DMS153 (cell line): Measurements from ENCODE around the gene KANK4.
"Not testable (repeated sequence)": the region's sequence is repeated elsewhere in the genome, so short reads cannot be mapped to it uniquely, and the experiment has no call there.

Experiments
- DNase-seq: peaks from one replicate; lab custom pipeline; 2025; lab: John Stamatoyannopoulos, UW

Gene KANK4

DNA sequence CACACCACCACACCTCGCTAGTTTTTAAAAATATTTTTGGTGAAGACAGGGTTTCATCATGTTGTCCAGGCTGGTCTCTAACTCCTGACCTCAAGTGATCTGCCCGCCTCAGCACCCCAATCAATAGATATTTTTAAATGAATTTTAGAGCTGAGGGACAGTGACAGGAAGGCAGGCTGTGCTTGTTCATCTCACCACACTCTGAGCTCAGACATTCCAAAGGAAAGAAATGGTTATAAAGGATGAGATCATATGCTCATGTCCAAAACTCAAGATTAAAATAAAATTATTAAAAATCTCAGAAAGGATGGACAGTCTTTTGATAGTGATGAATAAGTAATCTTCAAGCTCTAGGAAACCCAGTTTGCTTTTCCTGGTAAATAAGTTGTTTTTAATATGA is 83.7 kb downstream of the KANK4 start:
- no peak for DNase-seq

DNA sequence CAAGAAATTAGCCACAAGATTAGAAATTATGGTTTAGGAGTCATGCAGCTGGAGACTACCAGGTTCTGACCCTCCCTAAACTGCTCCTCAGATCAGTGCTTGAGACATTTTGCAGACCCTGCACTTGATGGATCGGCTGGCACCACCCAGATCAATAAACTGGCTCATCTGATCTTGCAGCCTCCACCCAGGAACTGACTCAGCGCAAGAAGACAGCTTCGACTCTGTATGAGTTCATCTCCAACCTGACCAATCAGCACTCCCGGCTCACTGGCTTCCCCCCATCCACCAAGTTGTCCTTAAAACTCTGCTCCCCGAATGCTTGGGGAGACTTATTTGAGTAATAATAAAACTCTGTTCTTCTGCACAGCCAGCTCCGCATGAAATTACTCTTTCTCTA is 84.5 kb downstream of the KANK4 start:
- no peak for DNase-seq

DNA sequence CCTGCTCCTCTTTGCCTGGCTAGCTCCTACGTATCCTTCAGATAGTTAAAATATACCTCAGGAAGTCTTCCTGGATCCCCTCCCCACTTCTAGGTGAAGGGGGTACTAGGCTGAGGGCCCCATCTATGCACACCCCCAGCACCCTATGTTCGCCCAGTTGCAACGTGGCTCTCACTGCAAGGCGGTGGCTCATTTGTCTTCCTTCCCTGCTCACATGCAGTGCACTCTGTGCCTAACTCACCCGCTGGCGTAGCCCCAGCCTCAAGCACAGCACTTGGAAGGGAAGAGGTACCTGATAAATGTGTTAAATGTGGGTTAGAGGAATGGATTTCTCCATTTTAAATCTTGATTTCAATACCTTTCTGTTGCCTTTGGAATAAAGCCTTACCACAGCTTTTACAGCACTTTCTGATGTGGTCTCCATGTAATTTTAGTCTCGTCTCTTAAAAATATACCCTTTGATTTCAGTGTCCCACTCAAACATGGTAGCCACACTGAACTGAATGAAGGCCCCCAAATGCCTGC is 85.2 kb downstream of the KANK4 start:
- DNase-seq, result no peak

DNA sequence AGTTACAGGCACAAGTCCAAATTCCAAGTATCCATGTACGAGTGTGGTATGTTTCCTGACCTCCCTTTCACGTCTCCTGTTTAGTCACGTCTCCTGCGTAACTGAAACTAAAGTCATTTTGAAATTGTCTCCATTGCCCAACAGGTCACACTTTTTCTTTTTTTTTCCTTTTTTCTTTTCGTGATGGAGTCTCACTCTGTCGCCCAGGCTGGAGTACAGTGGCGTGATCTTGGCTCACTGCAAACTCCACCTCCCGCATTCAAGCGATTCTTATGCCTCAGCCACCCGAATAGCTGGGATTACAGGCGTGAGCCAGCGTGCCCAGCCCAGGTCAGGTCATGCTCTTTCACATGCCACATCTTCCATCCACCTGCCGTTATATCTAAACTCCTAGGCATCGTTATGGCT is 86.4 kb downstream of the KANK4 start:
- no peak for DNase-seq

DNA sequence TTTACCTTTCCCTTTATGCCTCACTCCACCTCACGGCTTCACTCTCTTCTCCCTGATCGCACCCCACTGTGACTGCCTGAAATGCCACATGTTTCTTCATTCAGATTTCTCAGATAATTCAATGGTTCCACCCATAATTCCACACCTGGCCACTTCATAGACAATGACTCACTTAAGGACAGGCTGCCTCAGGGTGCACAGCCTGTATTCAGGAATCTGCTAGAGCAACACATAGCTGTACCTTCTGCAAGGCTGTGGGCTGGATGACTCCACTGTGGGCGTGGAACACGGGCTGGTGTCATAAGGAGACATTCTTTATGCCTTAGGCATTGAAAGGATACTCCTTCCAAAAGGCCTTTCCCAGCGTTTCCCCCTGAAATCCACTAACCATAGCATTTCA is 88.5 kb downstream of the KANK4 start:
- DNase-seq, result no peak

DNA sequence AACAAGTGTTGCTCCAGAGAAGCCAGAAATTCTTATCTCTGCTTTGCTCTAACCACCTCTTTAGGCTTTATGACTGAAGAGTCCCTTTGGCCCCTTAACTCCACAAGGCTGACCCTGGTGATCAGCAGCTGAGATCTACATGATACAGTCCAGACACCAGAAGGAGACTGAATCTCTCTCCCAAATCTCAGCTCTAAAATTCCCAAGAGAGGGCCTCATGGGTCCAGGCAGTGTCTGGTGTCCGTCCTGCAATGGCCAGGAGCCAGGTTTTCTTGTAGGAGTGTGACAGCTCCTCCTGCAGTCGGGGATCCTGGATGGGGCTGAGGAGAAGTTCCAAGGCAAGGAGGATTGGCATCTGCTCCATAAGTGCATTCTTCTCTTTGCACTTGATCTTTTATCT is 89.3 kb downstream of the KANK4 start:
- DNase-seq, result no peak

DNA sequence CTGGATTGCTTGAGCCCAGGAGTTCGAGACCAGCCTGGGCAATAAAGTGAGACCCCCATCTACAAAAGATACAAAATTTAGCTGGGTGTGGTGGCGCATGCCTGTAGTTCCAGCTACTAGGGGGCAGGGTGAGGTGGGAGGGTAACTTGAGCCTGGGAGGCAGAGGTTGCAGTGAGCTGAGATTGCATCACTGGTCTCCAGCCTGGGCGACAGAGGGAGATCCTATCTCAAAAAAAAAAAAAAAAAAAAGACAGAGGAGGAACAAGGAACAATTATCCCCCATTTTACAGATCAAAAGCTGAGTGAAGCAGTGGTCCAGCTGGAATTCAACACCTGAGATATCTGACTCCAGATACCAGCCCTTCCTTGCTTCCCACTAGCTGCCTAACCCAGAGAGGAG is 89.8 kb downstream of the KANK4 start:
- DNase-seq, result no peak

DNA sequence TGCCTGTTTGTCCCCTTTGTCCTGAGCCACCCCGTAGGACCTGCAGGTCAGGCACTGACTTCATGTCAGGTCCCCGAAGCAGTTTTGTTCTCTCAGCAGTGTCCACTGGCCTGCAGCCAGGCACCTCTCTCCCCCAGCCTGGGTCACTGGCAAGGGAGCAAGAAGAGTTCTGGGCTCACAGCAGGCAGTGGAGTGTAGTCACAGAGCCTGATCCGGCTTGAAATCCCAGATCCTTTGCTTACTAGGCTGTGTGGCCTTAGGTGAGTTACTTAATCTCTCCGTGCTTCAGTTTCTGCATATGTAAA is 90.4 kb downstream of the KANK4 start:
- DNase-seq, result no peak

DNA sequence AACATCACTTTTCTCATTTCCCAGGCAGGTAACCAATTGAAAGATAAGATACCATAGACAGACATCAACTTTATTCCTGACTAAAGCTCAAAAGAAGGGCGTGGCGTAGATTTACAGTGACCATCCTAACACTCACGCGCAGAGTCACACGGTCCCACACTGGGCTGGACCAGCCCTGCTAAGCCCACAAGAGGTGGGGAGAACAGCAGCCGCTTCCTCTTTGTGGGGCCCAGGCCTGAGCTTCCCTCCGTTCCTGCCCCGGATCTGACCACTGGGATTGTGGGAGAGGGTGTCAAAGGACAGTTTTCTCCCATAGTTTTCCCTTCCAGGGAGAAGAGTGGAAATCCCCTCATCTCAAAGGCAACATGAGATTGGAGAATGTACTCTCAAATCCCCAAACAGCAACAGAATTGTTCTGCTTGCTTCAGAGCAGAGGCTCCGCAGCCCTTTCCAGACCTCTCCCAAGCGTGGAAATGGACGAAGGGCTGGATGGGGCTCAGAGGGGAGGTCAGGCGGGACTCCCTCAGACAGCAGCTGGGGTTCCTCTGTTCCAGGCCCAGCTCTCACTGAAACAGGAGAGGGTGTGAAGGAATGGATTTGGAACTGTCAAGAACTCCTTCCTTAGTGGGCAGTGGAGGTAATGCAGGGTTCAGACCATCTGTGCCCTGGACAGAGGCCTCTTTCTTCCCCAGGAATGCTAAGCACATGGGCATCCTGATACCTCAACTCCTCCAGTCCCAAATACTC is 90.9 kb downstream of the KANK4 start:
- DNase-seq, result no peak

DNA sequence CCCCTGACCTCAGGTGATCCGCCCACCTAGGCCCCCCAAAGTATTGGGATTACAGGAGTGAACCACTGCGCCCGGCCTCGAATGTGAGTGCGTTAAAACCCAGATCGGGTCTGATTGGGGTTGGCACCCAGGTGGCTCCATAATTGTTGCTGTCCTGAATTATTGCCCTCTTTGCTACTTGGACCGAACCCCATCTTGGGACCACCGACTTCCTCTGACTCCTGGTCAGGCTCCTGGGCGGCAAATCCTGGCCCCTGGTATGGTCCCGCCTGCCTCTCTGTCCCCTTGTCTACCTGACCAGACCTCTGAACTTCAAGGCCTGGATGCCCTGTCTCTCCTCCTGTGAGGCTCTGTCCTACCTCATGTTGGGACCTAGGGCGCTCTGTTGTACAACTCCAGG is 91.7 kb downstream of the KANK4 start:
- DNase-seq, result no peak

DNA sequence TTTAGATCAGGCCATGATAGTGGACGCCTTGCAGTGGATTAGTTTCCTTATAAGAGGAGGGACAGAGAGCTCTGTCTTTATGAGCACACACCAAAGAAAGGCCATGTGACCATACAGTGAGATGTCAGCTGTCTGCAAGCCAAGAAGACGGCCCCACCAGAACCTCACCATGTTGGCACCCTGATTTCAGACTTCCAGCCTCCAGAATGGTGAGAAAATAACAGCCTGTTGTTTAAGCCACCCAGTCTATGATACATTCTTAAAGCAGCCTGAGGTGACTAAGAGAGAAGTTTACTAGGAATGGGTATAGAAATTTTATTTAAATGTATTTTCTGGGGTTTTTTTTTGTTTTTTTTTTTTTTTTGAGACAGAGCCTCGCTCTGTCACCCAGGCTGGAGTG is 95.1 kb downstream of the KANK4 start:
- no peak for DNase-seq

DNA sequence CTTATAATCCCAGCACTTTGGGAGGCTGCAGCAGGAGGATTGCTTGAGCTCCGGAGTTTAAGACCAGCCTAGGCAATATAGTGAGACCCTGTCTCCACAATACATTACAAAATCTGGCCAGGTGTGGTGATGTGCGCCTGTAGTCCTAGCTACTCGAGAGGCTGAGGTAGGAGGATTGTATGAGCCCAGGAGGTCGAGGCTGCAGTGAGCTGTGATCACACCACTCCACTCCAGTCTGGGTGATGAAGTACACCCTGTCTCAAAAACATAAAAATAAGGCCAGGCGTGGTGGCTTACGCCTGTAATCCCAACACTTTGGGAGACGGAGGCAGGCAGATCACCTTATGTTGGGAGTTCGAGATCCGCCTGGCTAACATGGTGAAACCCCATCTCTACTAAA is 96.9 kb downstream of the KANK4 start:
- no peak for DNase-seq

DNA sequence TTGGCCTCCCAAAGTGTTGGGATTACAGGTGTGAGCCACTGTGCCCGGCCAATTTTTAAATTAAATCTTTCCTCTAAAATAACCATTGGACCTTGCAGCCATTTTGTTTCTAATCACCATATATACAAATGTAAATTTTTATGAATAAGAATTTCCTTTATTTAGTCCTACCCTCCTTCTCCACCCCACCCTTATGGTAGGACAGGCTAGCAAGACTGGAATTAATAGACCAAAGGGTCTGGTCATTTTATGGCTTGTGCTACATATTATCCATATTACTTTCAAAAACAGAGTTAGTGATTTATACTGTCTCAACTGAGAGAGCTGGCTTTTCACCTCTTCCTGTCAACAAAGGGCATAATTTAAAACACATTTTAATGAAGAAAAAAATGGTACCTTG is 98.1 kb downstream of the KANK4 start:
- no peak for DNase-seq

DNA sequence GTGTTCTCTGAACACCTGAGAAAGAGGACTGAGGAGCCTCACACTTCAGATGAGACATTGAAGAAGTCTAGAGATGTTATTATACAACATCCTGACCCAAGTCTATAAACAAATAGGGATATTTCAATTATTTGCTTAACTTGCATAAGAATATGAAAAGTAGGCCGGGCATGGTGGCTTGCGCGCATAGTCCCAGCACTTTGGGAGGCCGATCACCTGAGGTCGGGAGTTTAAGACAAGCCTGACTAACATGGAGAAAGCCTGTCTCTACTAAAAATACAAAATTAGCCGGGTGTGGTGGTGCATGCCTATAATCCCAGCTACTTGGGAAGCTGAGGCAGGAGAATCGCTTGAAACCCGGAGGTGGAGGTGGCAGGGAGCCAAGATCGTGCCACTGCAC is 98.8 kb downstream of the KANK4 start:
- DNase-seq, result not testable (repeated sequence)

DNA sequence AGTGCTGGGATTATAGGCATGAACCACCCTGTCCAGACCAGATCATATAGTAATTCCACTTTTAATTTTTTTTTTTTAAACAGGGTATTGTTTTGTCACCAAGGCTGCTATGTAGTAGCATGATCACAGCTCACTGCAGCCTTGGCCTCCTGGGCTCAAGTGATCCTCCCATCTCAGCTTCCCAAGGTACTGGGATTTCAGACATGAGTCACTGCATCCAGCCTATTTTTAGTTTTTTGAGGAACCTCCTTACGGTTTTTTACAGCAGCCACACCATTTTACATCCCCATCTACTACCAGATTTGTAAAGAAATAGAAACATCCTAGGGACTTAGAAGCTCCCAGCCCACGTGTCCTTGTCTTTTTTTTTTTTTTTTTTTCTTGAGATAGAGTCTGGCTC is 100.6 kb downstream of the KANK4 start:
- no peak for DNase-seq

DNA sequence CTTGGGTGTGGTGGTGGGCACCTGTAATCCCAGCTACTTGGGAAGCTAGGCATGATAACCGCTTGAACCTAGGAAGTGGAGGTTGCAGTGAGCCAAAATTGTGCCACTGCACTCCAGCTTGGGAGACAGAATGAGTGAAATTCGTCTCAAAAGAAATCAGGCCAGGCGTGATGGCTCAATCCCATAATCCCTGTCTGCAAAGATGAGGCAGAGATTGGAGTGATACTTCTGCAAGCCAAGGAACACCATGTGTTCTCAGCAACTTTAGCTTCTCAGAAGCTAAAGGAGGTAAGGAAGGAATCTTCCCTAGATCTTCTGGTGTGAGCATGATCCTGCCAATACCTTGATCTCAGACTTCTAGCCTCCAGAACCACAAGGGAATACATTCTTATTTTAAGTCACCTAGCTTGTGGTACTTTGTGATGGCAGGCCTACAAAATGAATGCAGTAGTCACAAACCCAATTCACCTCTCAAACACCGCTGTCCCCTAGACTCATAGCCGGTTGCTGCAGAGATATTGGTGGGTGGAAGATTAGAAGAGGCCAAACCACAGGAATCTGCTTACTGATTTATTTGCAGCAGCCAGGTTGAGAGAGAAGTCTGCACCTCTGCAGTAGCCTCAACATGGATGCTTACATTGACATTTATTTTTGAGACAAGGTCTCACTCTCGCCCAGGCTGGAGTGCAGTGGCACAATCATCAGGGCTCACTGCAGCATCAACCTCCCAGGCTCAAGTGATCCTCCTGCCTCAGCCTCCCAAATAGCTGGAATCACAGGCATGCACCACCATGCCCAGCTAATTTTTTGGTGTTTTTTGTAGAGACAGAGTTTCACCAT is 105.9 kb downstream of the KANK4 start:
- no peak for DNase-seq

DNA sequence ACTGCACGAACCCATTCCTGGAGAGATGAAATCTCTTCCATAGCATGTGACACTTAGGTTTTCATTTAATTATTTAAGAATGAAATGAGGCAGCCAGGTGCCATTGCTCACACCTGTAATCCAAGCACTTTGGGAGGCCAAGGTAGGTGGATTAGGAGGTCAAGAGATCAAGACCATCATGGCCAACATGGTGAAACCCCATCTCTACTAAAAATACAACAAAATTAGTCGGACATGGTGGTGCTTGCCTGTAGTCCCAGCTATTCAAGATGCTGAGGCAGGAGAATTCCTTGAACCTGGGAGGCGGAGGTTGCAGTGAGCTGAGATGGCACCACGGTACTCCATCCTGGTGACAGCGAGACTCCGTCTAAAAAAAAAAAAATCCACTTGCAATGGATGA is 106.8 kb downstream of the KANK4 start:
- DNase-seq, result no peak

DNA sequence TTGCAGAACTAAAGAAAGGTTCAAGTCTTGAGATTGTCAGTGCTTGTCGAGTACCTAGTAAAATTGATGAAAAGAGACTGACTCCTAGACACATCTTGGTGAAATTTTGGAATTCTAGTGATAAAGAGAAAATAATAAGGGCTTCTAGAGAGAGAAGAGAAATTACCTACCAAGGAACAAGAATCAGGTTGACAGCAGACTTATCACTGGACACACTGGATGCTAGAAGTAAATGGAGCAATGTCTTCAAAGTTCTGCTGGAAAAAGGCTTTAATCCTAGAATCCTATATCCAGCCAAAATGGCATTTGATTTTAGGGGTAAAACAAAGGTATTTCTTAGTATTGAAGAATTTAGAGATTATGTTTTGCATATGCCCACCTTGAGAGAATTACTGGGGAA is 108.3 kb downstream of the KANK4 start:
- no peak for DNase-seq

DNA sequence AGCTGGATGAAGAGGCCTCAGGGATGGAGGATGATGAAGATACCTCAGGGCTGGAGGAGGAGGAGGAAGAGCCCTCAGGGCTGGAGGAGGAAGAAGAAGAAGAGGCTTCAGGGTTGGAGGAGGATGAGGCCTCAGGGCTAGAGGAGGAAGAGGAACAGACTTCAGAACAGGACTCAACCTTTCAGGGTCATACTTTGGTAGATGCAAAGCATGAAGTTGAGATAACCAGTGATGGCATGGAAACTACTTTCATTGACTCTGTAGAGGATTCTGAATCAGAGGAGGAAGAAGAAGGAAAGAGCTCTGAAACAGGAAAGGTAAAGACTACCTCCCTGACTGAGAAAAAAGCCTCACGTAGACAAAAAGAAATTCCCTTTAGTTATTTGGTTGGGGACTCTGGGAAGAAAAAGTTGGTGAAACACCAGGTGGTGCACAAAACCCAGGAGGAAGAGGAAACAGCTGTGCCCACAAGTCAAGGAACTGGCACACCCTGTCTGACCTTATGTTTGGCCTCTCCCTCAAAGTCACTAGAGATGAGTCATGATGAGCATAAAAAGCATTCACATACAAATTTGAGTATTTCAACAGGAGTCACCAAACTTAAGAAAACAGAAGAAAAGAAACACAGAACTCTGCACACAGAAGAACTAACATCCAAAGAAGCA is 109.2 kb downstream of the KANK4 start:
- DNase-seq, result no peak

DNA sequence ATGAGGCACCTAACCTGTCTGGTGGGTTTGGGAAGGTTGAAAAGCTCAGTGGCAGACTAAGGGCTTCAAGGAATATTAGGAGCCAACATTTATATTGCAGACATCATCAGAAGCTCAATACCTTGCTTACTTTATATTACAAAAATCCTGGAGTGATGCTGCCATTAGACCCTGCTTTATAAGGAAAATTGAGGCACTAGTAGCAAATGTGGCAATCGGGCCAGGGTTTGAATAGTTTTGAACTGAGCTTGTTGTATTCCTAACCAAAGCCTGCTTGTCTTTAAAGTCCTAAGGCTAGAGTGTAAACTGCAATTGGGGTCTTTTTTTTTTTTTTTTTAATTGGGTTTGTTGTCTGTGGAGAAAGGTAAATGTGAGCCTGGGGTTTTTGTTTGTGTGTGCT is 110.3 kb downstream of the KANK4 start:
- DNase-seq, result no peak

DNA sequence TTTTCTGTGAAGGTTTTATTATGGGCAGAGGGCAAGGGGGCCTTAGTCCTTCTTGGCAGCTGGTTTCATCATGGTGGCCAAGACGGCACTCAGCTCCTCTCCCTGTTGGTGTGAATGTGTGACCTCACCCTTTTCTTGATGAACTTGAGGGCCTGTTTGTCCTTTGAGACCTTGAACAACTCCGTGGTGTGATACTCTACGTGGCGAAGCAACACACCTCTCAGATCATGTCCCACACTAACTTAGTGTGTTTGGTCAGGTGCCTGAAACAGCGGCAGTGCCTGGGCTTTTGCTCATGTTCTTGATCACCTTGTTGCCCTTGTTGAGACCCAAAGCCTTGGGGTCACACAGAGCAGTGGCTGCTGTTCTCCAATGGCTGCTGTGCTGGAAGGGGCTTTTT is 111.1 kb downstream of the KANK4 start:
- no peak for DNase-seq

DNA sequence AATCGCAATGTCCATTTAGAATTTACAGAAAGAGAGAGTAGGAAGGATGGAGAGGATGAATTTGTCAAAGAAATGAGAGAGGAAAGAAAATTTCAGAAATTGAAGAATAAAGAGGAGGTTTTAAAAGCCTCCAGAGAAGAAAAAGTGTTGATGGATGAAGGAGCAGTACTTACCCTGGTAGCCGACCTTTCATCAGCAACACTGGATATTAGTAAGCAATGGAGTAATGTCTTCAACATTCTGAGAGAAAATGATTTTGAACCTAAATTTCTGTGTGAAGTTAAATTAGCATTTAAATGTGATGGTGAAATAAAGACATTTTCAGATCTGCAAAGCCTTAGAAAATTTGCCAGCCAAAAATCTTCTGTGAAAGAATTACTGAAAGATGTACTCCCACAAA is 112.0 kb downstream of the KANK4 start:
- DNase-seq, result no peak

DNA sequence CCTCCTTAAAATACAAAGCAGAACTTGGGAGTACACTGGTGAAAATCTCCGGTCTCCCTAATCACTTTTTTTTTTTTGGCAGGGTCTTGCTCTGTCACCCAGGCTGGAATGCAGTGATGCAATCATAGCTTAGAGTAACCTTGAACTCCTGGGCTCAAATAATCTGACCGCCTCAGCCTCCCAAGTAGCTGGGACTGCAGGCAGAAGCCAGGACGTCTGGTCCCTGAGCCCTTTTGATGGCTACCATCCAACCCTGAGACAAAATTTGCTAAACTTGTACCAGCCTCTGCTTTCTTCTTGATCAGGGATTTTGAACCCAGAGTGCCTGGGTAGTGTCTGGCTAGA is 120.5 kb downstream of the KANK4 start:
- no peak for DNase-seq
